ENCODE data around the gene SLC12A8.

SLC12A8 gene

GRCh38 chr3:125072749-125073389 is 139.7 kb downstream of the SLC12A8 start:
- H4K20me1 ChIP-seq (ENCODE audit: insufficient read depth, low read length): no peaks in the 10 kb centered on the region
- no peaks in the 10 kb centered on the region for H3K79me2 ChIP-seq (ENCODE audit: low read length)
- no peak overlapping the region for H3K4me2 ChIP-seq (ENCODE audit: low read depth, low read length)
- H3K9me2 ChIP-seq (replicated peaks; ENCODE audit: insufficient read depth, low read length): no peaks in the 10 kb centered on the region
- no peaks in the 10 kb centered on the region for H3K9me3 ChIP-seq (replicated peaks; ENCODE audit: insufficient read depth, low read length)
- H3K27me3 ChIP-seq (replicated peaks; ENCODE audit: insufficient read depth, low read length): no peaks in the 10 kb centered on the region
- no peaks in the 10 kb centered on the region for H3K4me1 ChIP-seq (ENCODE audit: low read length)
- no peak overlapping the region for H3K9ac ChIP-seq (ENCODE audit: low read length)
- TF ChIP-seq EZH2 (optimal IDR thresholded peaks at IDR 0.05; ENCODE audit: low read depth, low read length): no peak
- no peak for TF ChIP-seq CTCF (IDR thresholded peaks at IDR 0.05; ENCODE audit: low read length)
- no peak for TF ChIP-seq EZH2phosphoT487 (IDR thresholded peaks at IDR 0.05; ENCODE audit: low read length)
- H3K27ac ChIP-seq (ENCODE audit: low read length): no peak overlapping the region
- DNase-seq: no peak
- no peaks in the 10 kb centered on the region for H3K36me3 ChIP-seq (replicated peaks; ENCODE audit: insufficient read depth, low read length)
- H2AFZ ChIP-seq (ENCODE audit: low read length): no peak overlapping the region
- no peaks in the 10 kb centered on the region for H3F3A ChIP-seq (ENCODE audit: insufficient read depth, low read length)
- H3K4me3 ChIP-seq (ENCODE audit: low read length): no peak overlapping the region

GRCh38 chr3:125072301-125072700 is 140.2 kb downstream of the SLC12A8 start:
- Histone ChIP-seq H3K27me3 (replicated peaks; ENCODE audit: insufficient read depth, low read length) (no peaks in the 10 kb centered on the region), H3K79me2 (ENCODE audit: low read length) (no peaks in the 10 kb centered on the region), H2AFZ (ENCODE audit: low read length) (no peak overlapping the region), H3K27ac (ENCODE audit: low read length) (no peak overlapping the region), H3F3A (ENCODE audit: insufficient read depth, low read length) (no peaks in the 10 kb centered on the region), H3K36me3 (replicated peaks; ENCODE audit: insufficient read depth, low read length) (no peaks in the 10 kb centered on the region), H3K4me1 (ENCODE audit: low read length) (no peaks in the 10 kb centered on the region), H3K9ac (ENCODE audit: low read length) (no peak overlapping the region), H3K4me2 (ENCODE audit: low read depth, low read length) (no peak overlapping the region), H3K9me2 (replicated peaks; ENCODE audit: insufficient read depth, low read length) (no peaks in the 10 kb centered on the region), H3K4me3 (ENCODE audit: low read length) (no peak overlapping the region), H4K20me1 (ENCODE audit: insufficient read depth, low read length) (no peaks in the 10 kb centered on the region), H3K9me3 (replicated peaks; ENCODE audit: insufficient read depth, low read length) (no peaks in the 10 kb centered on the region)
- TF ChIP-seq CTCF (IDR thresholded peaks at IDR 0.05; ENCODE audit: low read length) (no peak), EZH2 (optimal IDR thresholded peaks at IDR 0.05; ENCODE audit: low read depth, low read length) (no peak), EZH2phosphoT487 (IDR thresholded peaks at IDR 0.05; ENCODE audit: low read length) (no peak)
- DNase-seq: no peak

GRCh38 chr3:125069968-125070745 is 142.4 kb downstream of the SLC12A8 start:
- Histone ChIP-seq H3K9me3 (replicated peaks; ENCODE audit: insufficient read depth, low read length) (no peaks in the 10 kb centered on the region), H3K36me3 (replicated peaks; ENCODE audit: insufficient read depth, low read length) (no peaks in the 10 kb centered on the region), H3F3A (ENCODE audit: insufficient read depth, low read length) (no peaks in the 10 kb centered on the region), H2AFZ (ENCODE audit: low read length) (no peak overlapping the region), H4K20me1 (ENCODE audit: insufficient read depth, low read length) (no peaks in the 10 kb centered on the region), H3K9ac (ENCODE audit: low read length) (no peak overlapping the region), H3K9me2 (replicated peaks; ENCODE audit: insufficient read depth, low read length) (no peaks in the 10 kb centered on the region), H3K4me1 (ENCODE audit: low read length) (no peaks in the 10 kb centered on the region), H3K27me3 (replicated peaks; ENCODE audit: insufficient read depth, low read length) (no peaks in the 10 kb centered on the region), H3K79me2 (ENCODE audit: low read length) (no peaks in the 10 kb centered on the region), H3K4me2 (ENCODE audit: low read depth, low read length) (no peak overlapping the region), H3K4me3 (ENCODE audit: low read length) (no peak overlapping the region), H3K27ac (ENCODE audit: low read length) (no peak overlapping the region)
- DNase-seq: no peak
- TF ChIP-seq CTCF (IDR thresholded peaks at IDR 0.05; ENCODE audit: low read length) (no peak), EZH2phosphoT487 (IDR thresholded peaks at IDR 0.05; ENCODE audit: low read length) (no peak), EZH2 (optimal IDR thresholded peaks at IDR 0.05; ENCODE audit: low read depth, low read length) (no peak)
